HG02973 (cell line): ENCODE measurements around the gene UBXN1.
"Not testable (repeated sequence)": the region's sequence is repeated elsewhere in the genome, so short reads cannot be mapped to it uniquely, and the experiment has no call there.

Experiments
- ATAC-seq: cut with Tn5 transposase; IDR thresholded peaks from one replicate; pipeline ENCODE4 v1.9.1; 2021; ENCODE audit warnings: moderate library complexity; ENCODE audit not compliant: unreplicated experiment

The UBXN1 gene

GRCh38 chr11:62708793-62709192, 29.9 kb upstream of the UBXN1 start:
- ATAC-seq, result peak; percentile 4

GRCh38 chr11:62708392-62708791, 29.5 kb upstream of the UBXN1 start:
- no peak for ATAC-seq

- ATAC-seq, result no peak
Observed at GRCh38 chr11:62707277-62707861, 28.5 kb upstream of the UBXN1 start, which contains the start of the genes BSCL2 and GNG3. Gene BSCL2, minus strand, starts transcription at chr11:62707424. Its CDS starts 229 bp downstream, at chr11:62707195. Gene GNG3, plus strand, starts transcription at chr11:62707676. Its CDS starts 620 bp downstream, at chr11:62708296.

- ATAC-seq, result no peak
Observed at GRCh38 chr11:62706850-62707247, 28.0 kb upstream of the UBXN1 start.

GRCh38 chr11:62705880-62706849, 27.3 kb upstream of the UBXN1 start:
- ATAC-seq, result peak; percentile 63

GRCh38 chr11:62705413-62705812, 26.5 kb upstream of the UBXN1 start:
- ATAC-seq, result no peak

GRCh38 chr11:62703921-62704320, 25.0 kb upstream of the UBXN1 start:
- ATAC-seq, result not testable (repeated sequence)

GRCh38 chr11:62702246-62702645, 23.4 kb upstream of the UBXN1 start:
- no peak for ATAC-seq

GRCh38 chr11:62694455-62695167, 15.7 kb upstream of the UBXN1 start:
- no peak for ATAC-seq

GRCh38 chr11:62693624-62694023, 14.8 kb upstream of the UBXN1 start:
- not testable (repeated sequence) for ATAC-seq

GRCh38 chr11:62689421-62690183, 10.7 kb upstream of the UBXN1 start, which contains the start of gene LRRN4CL:
Gene LRRN4CL, minus strand, starts transcription at chr11:62689530. Its CDS starts 1,022 bp downstream, at chr11:62688508.
- ATAC-seq, result no peak

- ATAC-seq, result no peak
Observed at GRCh38 chr11:62688491-62688890, 9.6 kb upstream of the UBXN1 start.

GRCh38 chr11:62687508-62688396, 8.9 kb upstream of the UBXN1 start:
- no peak for ATAC-seq

GRCh38 chr11:62682518-62682917, 3.6 kb upstream of the UBXN1 start:
- ATAC-seq, result no peak

- peak; percentile 46 for ATAC-seq
Observed at GRCh38 chr11:62680825-62681240, 2.0 kb upstream of the UBXN1 start.

- ATAC-seq, result peak; percentile 8
Observed at GRCh38 chr11:62678433-62678769, 472 bp downstream of the UBXN1 start.

GRCh38 chr11:62677714-62678113, 1.2 kb downstream of the UBXN1 start:
- ATAC-seq, result no peak

- no peak for ATAC-seq
Observed at GRCh38 chr11:62677156-62677555, 1.7 kb downstream of the UBXN1 start.

GRCh38 chr11:62676698-62677097, 2.2 kb downstream of the UBXN1 start:
- ATAC-seq, result no peak

GRCh38 chr11:62675415-62675814, 3.5 kb downstream of the UBXN1 start:
- not testable (repeated sequence) for ATAC-seq
